Spleen (tissue), 11 donors: Measurements from ENCODE around the gene RAB1B. TPM values are rescaled to one million over a fixed set of nuclear protein-coding genes. Genes with fewer than 3 reads are reported as not detected.

ENCODE experiments used
- DNase-seq: peaks from one replicate; pipeline ENCODE4 v3.0.0-alpha.2; 2020
- H3K27ac ChIP-seq, 8 donors: fragments of 200-600 bp; sonication (generic) in 7 of 8; 1 replicate in 4 of 8; 2 replicates in 4 of 8; pipeline versions ENCODE4 v1.5.0 to v1.8.0; 2016 to 2021; ENCODE audit warnings: inconsistent platforms in 4 of 8, mild to moderate bottlenecking in 4 of 8, moderate library complexity in 1 of 8
- H3K27me3 ChIP-seq, 7 donors: fragments of 200-600 bp; sonication (generic) in 6 of 7; replicated peaks in 1 of 7; 1 replicate in 4 of 7; 2 replicates in 3 of 7; pipeline versions ENCODE4 v1.5.0 to v1.8.0; 2016 to 2021; ENCODE audit warnings: inconsistent platforms in 3 of 7, mild to moderate bottlenecking in 1 of 7
- H3K36me3 ChIP-seq, 6 donors: fragments of 200-600 bp; sonication (generic) in 5 of 6; 1 replicate in 4 of 6; 2 replicates in 2 of 6; pipeline versions ENCODE4 v1.5.0 to v1.8.0; 2016 to 2021; ENCODE audit warnings: inconsistent platforms in 2 of 6
- H3K4me1 ChIP-seq, 6 donors: fragments of 200-600 bp; sonication (generic) in 5 of 6; 1 replicate in 3 of 6; 2 replicates in 3 of 6; pipeline versions ENCODE4 v1.5.0 to v1.8.0; 2016 to 2021; ENCODE audit warnings: inconsistent platforms in 3 of 6
- H3K4me3 ChIP-seq, 8 donors: fragments of 200-600 bp; sonication (generic) in 7 of 8; 1 replicate in 4 of 8; 2 replicates in 4 of 8; pipeline versions ENCODE4 v1.5.0 to v1.8.0; 2016 to 2021; ENCODE audit warnings: inconsistent platforms in 4 of 8, mild to moderate bottlenecking in 4 of 8, moderate library complexity in 2 of 8
- H3K9me3 ChIP-seq, 8 donors: fragments of 200-600 bp; sonication (generic) in 7 of 8; 1 replicate in 4 of 8; 2 replicates in 4 of 8; pipeline versions ENCODE4 v1.5.0 to v1.8.0; 2016 to 2021; ENCODE audit warnings: inconsistent platforms in 4 of 8
- CTCF ChIP-seq, 11 experiments: fragments of 200-600 bp in 7 of 11; fragments of 450-650 bp in 4 of 11; sonication (generic) in 4 of 11; IDR thresholded peaks in 8 of 11; conservative IDR thresholded peaks in 3 of 11; 1 replicate in 7 of 11; 2 replicates in 4 of 11; pipeline versions ENCODE4 v1.4.0 to v1.8.0; 2016 to 2021; ENCODE audit warnings: antibody characterized with exemption in 11 of 11, inconsistent platforms in 4 of 11, mild to moderate bottlenecking in 1 of 11
- POLR2A ChIP-seq, 3 donors: fragments of 450-650 bp; IDR thresholded peaks; one replicate each; pipeline ENCODE4 v1.5.1; 2017; ENCODE audit warnings: antibody characterized with exemption in 3 of 3, mild to moderate bottlenecking in 1 of 3
- POLR2AphosphoS5 ChIP-seq, 3 donors: sonication (generic); formaldehyde crosslinking; IDR thresholded peaks; one replicate each; pipeline ENCODE4 v1.5.1; 2017; ENCODE audit warnings: antibody characterized with exemption in 3 of 3
- WGBS, 5 donors: extraction: QIAGEN DNeasy Blood & Tissue Kit in 3 of 5; methylation state at CpG; one replicate each; pipeline versions ENCODE4 v1.1.5 to v1.1.7; 2013 to 2018; 5-methylcytosine and 5-hydroxymethylcytosine counted together
- intact Hi-C: fragments of 100-400 bp; cut with DNase I; formaldehyde crosslinking; loops from one replicate; pipeline ENCODE4 v1.15.0; 2023; ENCODE audit warnings: low total_unique reads
- polyA plus RNA-seq, 3 donors: library from polyadenylated mRNA; stranded (reverse); fragments of 200-250 nt; gene quantifications; one replicate each; pipeline ENCODE4 v1.2.1, GENCODE V29; 2013
- total RNA-seq, 7 donors: library from RNA; depleted of rRNA in 3 of 7; stranded (reverse); fragments of >200 nt in 3 of 7; fragmentation: NEBNext Ultra II Directional in 4 of 7; extraction: Animal tissue kit (Norgen Biotek cat#: 25700) in 4 of 7; gene quantifications; one replicate each; pipeline versions ENCODE4 v1.1.0 to v1.2.1, GENCODE V29; 2016 to 2021
- donor health status: healthy with polysubstance abuse.
- donor health status: DM: no; HTN: no; CAD: no; lungs with moderate emphysema.
- donor health status: DM: no; HTN: no; CAD: no.
- donor health status: Bipolar disorder and iron deficiency.
- donor health status: healthy.
- donor health status: DM: no; HTN: no; CAD: no.
- donor health status: DM: yes; HTN: yes; CAD: no.

RAB1B gene
- total and polyA plus RNA-seq, 10 donors = 66.8 to 150 (median 116) TPM

- H3K27me3 ChIP-seq = peaks cover 0 to 39% (median 27%) of the 10 kb centered on the region in 7 donors
- 0 to 1% (median 0%) methylated on average over 24 to 87 of the region's 87 CpGs for WGBS, 5 donors
- peak within 1 kb of the TSS; percentile 68 to 96 (median 86) for H3K4me3 ChIP-seq
- DNase-seq = peak; percentile 99
- peaks cover 0 to 23% (median 6%) of the 10 kb centered on the region in 6 donors for H3K36me3 ChIP-seq
- intact Hi-C loops = no loop called here
- no peaks in the 10 kb centered on the region for H3K9me3 ChIP-seq
- peaks cover 18 to 70% (median 42%) of the 10 kb centered on the region in 6 donors for H3K4me1 ChIP-seq
- TF ChIP-seq POLR2A (IDR thresholded peaks at IDR 0.05) = peak in 2 of 3 donors; percentile 60 to 83
- peak; percentile 97 to 98 (median 98) for TF ChIP-seq POLR2AphosphoS5 (IDR thresholded peaks at IDR 0.05)
- peak in 5 of 11 experiments; percentile 9 to 51 (median 32) for TF ChIP-seq CTCF (IDR thresholded peaks at IDR 0.05 in 8 of 11, conservative IDR thresholded peaks at IDR 0.05 in 3 of 11)
- peak within 1 kb of the TSS; percentile 93 to 96 (median 95) for H3K27ac ChIP-seq
Measured at GRCh38 chr11:66288671-66289547, 20.5 kb downstream of the RAB1B start, which contains the start of gene YIF1A. YIF1A (minus strand) TSS chr11:66289143; CDS start chr11:66288985, 158 bp downstream.

- H3K4me3 ChIP-seq = peak overlapping the region; percentile 53 to 96 (median 86)
- H3K4me1 ChIP-seq = peaks cover 18 to 70% (median 42%) of the 10 kb centered on the region in 6 donors
- no peak for DNase-seq
- peaks cover 0 to 15% (median 4%) of the 10 kb centered on the region in 6 donors for H3K36me3 ChIP-seq
- 12 to 21% (median 13%) methylated on average over 26 to 36 of the region's 36 CpGs for WGBS, 5 donors
- intact Hi-C loops = no loop called here
- TF ChIP-seq CTCF (IDR thresholded peaks at IDR 0.05 in 8 of 11, conservative IDR thresholded peaks at IDR 0.05 in 3 of 11) (no peak), POLR2AphosphoS5 (IDR thresholded peaks at IDR 0.05) (no peak), POLR2A (IDR thresholded peaks at IDR 0.05) (no peak)
- peaks cover 0 to 48% (median 32%) of the 10 kb centered on the region in 7 donors for H3K27me3 ChIP-seq
- no peaks in the 10 kb centered on the region for H3K9me3 ChIP-seq
- peak overlapping the region; percentile 51 to 96 (median 95) for H3K27ac ChIP-seq
Measured at GRCh38 chr11:66289548-66290329, 21.3 kb downstream of the RAB1B start.

- TF ChIP-seq CTCF (IDR thresholded peaks at IDR 0.05 in 8 of 11, conservative IDR thresholded peaks at IDR 0.05 in 3 of 11) = no peak
- TF ChIP-seq POLR2AphosphoS5 (IDR thresholded peaks at IDR 0.05) = no peak
- TF ChIP-seq POLR2A (IDR thresholded peaks at IDR 0.05) = no peak
- peaks cover 18 to 65% (median 42%) of the 10 kb centered on the region in 6 donors for H3K4me1 ChIP-seq
- H3K27me3 ChIP-seq = peaks cover 0 to 53% (median 37%) of the 10 kb centered on the region in 7 donors
- peaks cover 0 to 9% (median under 1%) of the 10 kb centered on the region in 6 donors for H3K36me3 ChIP-seq
- peak overlapping the region in 1 of 8 donors; percentile 88 for H3K4me3 ChIP-seq
- no peaks in the 10 kb centered on the region for H3K9me3 ChIP-seq
- no peak for DNase-seq
- no peak overlapping the region for H3K27ac ChIP-seq
- WGBS, 5 donors = 77 to 93% (median 81%) methylated on average over 2 of the region's 2 CpGs
- intact Hi-C loops = no loop called here
Measured at GRCh38 chr11:66290330-66290621, 21.8 kb downstream of the RAB1B start.
